Upper lobe of left lung (tissue), 6 donors: Measurements from ENCODE around the gene TTLL5. TPM values are rescaled to one million over a fixed set of nuclear protein-coding genes. Genes with fewer than 3 reads are reported as not detected.
"Not testable (repeated sequence)": the region's sequence is repeated elsewhere in the genome, so short reads cannot be mapped to it uniquely, and the experiment has no call there.

ENCODE experiments used
- ATAC-seq, 2 donors: fragments of 200-7000 bp; cut with Tn5 transposase; one replicate each; pipeline ENCODE4 v1.9.1; 2022; ENCODE audit warnings: mild to moderate bottlenecking in 2 of 2, moderate library complexity in 2 of 2; ENCODE audit not compliant: low FRiP score in 2 of 2
- DNase-seq, 2 donors: peaks; one replicate each; pipeline ENCODE4 v3.0.0-alpha.2; 2019 to 2020
- H3K27ac ChIP-seq, 4 donors: fragments of 200-600 bp; sonication (generic); one replicate each; pipeline ENCODE4 v1.5.1; 2016 to 2019
- H3K27me3 ChIP-seq, 4 donors: fragments of 200-600 bp; sonication (generic); one replicate each; pipeline ENCODE4 v1.5.1; 2017 to 2019
- H3K36me3 ChIP-seq, 4 donors: fragments of 200-600 bp; sonication (generic); one replicate each; pipeline ENCODE4 v1.5.1; 2016 to 2019
- H3K4me1 ChIP-seq, 4 donors: fragments of 200-600 bp; sonication (generic); one replicate each; pipeline ENCODE4 v1.5.1; 2018 to 2019
- H3K4me3 ChIP-seq, 4 donors: fragments of 200-600 bp; sonication (generic); one replicate each; pipeline ENCODE4 v1.5.1; 2017 to 2019; ENCODE audit warnings: mild to moderate bottlenecking in 2 of 4, moderate library complexity in 1 of 4
- H3K9me3 ChIP-seq, 4 donors: fragments of 200-600 bp; sonication (generic); one replicate each; pipeline ENCODE4 v1.5.1; 2018 to 2019
- EP300 ChIP-seq, 4 donors: sonication (generic); formaldehyde crosslinking; IDR thresholded peaks; one replicate each; pipeline ENCODE4 v1.5.1; 2017; ENCODE audit warnings: antibody characterized with exemption in 4 of 4, control low read depth in 2 of 4
- POLR2A ChIP-seq, 4 donors: fragments of 450-650 bp; IDR thresholded peaks; one replicate each; pipeline ENCODE4 v1.5.1; 2016 to 2017; ENCODE audit warnings: antibody characterized with exemption in 4 of 4, mild to moderate bottlenecking in 2 of 4
- POLR2AphosphoS5 ChIP-seq, 2 donors: sonication (generic); formaldehyde crosslinking; IDR thresholded peaks; one replicate each; pipeline ENCODE4 v1.5.1; 2017; ENCODE audit warnings: antibody characterized with exemption in 2 of 2
- WGBS, 2 donors: methylation state at CpG; one replicate each; pipeline ENCODE4 v1.1.5; 2017 to 2018; 5-methylcytosine and 5-hydroxymethylcytosine counted together
- total RNA-seq, 6 donors: library from RNA; depleted of rRNA in 4 of 6; stranded (reverse); fragments of >200 nt in 4 of 6; gene quantifications; one replicate each; pipeline versions ENCODE4 v1.1.0 to v1.2.1, GENCODE V29; 2016 to 2021
- TF ChIP-seq, protein P1 (sequence below), 6 experiments: fragments of 450-650 bp in 4 of 6; fragments of 200-600 bp in 2 of 6; sonication (generic) in 2 of 6; IDR thresholded peaks; one replicate each; pipeline ENCODE4 v1.5.1; 2016 to 2019; ENCODE audit warnings: antibody characterized with exemption in 6 of 6
- donor health status: DM: no; HTN: no; CAD: no; lungs with moderate emphysema.
- donor health status: DM: no; HTN: yes; CAD: no; lungs with severe emphysema.

Gene TTLL5
- total RNA-seq, 6 donors from 2014 or later = 24.5 to 85.9 (median 33.5) TPM

DNA sequence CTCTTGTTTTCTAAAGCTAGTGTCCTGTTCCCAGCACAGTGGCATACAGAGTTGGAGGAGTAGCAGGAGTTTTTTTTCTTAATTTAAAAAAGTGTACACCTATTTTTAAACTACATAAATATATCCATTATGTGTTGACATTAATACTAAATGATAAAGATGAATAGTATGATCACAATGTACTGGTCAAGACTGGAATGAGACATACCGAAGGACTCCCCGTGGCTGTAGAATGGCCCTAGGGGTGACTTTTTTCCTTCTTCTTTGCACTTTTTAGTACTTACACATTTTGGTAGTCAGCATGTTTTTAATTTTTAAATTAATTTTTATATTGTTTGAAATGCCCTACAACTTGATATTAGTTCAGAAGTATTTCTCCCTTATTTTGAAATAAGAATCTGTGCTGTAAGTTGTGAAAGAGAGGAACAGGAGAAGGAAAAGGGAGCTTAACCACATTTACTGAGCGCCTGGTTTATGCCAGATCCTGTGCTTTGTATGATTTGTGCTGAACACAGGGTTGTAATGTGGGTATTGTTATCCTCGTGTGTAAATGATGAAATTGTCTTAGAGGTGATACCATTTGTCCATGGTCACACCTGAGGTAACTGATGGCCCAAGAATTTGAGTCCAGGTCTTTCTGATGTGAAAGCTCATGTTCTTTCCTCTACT is 184.2 kb downstream of the TTLL5 start:
- Histone ChIP-seq H3K9me3 (no peaks in the 10 kb centered on the region), H3K4me1 (no peaks in the 10 kb centered on the region), H3K27ac (no peak overlapping the region), H3K36me3 (no peaks in the 10 kb centered on the region), H3K27me3 (no peaks in the 10 kb centered on the region), H3K4me3 (no peak overlapping the region)
- ATAC-seq = no peak
- DNase-seq = no peak
- TF ChIP-seq, protein P1, sequence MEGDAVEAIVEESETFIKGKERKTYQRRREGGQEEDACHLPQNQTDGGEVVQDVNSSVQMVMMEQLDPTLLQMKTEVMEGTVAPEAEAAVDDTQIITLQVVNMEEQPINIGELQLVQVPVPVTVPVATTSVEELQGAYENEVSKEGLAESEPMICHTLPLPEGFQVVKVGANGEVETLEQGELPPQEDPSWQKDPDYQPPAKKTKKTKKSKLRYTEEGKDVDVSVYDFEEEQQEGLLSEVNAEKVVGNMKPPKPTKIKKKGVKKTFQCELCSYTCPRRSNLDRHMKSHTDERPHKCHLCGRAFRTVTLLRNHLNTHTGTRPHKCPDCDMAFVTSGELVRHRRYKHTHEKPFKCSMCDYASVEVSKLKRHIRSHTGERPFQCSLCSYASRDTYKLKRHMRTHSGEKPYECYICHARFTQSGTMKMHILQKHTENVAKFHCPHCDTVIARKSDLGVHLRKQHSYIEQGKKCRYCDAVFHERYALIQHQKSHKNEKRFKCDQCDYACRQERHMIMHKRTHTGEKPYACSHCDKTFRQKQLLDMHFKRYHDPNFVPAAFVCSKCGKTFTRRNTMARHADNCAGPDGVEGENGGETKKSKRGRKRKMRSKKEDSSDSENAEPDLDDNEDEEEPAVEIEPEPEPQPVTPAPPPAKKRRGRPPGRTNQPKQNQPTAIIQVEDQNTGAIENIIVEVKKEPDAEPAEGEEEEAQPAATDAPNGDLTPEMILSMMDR (IDR thresholded peaks at IDR 0.05) = no peak
- no peak for TF ChIP-seq EP300 (IDR thresholded peaks at IDR 0.05)
- TF ChIP-seq POLR2AphosphoS5 (IDR thresholded peaks at IDR 0.05) = no peak
- TF ChIP-seq POLR2A (IDR thresholded peaks at IDR 0.05) = no peak
- 85 to 96% methylated on average over 4 of the region's 4 CpGs for WGBS, 2 donors

DNA sequence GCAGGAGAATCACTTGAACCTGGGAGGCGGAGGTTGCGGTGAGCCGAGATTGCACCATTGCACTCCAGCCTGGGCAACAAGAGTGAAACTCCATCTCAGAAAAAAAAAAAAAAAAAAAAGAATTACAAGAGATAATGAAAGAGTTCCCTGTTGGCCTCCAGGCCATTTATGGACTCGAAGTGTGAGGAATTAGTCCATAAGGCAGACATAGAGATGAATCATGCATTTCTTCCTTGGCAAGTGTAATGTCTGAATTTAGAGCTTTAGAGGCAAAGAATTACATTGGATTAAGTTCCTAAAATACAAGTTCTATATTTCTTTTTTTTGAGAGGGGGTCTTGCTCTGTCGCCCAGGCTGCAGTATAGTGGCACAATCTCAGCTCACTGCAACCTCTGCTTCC is 185.6 kb downstream of the TTLL5 start:
- 78 to 90% methylated on average over 5 of the region's 5 CpGs for WGBS, 2 donors
- DNase-seq, H3K4me1 ChIP-seq, H3K27me3 ChIP-seq, H3K9me3 ChIP-seq, H3K36me3 ChIP-seq, H3K27ac ChIP-seq, H3K4me3 ChIP-seq, ATAC-seq: not testable (repeated sequence)

GRCh38 chr14:75847584-75847983 is 186.5 kb downstream of the TTLL5 start:
- 90 to 93% methylated on average over 2 of the region's 2 CpGs for WGBS, 2 donors
- H3K27me3 ChIP-seq = no peaks in the 10 kb centered on the region
- TF ChIP-seq POLR2AphosphoS5 (IDR thresholded peaks at IDR 0.05) (no peak), EP300 (IDR thresholded peaks at IDR 0.05) (no peak)

DNA sequence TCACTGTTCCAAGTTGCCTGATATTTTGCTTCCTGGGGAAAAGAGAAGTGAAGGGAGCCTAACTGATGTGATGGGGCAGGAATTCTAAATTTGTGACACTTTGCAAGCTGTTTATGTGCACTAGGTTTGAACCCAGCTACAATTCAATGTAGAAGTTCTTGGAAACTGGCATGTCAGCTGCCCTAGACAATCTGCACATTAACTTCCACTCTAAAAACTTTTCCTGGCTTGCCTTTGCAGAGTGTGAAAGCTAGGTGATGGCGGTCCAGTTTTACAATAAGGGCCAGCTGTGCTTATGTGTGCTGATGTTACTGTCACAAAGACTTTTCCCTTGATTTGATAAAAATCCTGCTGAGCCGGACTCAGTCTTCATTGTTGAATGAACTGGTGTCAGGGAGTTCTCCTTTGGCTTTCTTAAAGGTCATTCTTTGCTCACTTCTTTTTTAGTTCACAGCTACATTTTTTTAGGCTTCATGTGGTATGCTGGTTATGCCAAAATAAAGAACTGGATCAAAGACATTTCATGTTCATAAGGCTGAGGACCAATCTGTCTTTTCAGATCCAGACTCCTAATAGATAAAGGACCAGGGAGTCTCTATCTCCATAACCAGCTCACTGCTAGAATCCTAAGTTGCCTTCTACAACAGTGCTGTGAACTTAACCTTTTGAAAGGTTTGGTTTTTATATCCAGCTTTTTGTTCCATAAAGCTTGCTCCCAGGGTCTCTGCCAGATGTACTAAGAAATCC is 187.3 kb downstream of the TTLL5 start:
- WGBS, 2 donors = 83 to 90% methylated on average over 2 of the region's 2 CpGs
- ATAC-seq (no peak), DNase-seq (no peak)
- TF ChIP-seq POLR2AphosphoS5 (IDR thresholded peaks at IDR 0.05) = no peak
- Histone ChIP-seq H3K36me3 (no peaks in the 10 kb centered on the region), H3K4me3 (no peak overlapping the region), H3K9me3 (no peaks in the 10 kb centered on the region), H3K27me3 (no peaks in the 10 kb centered on the region), H3K4me1 (no peaks in the 10 kb centered on the region), H3K27ac (no peak overlapping the region)

More at GRCh38 chr14:75847584-75847983, 186.5 kb downstream of the TTLL5 start:
- Histone ChIP-seq H3K27ac (no peak overlapping the region), H3K4me3 (no peak overlapping the region), H3K4me1 (no peaks in the 10 kb centered on the region), H3K36me3 (no peaks in the 10 kb centered on the region), H3K9me3 (no peaks in the 10 kb centered on the region)
- no peak for DNase-seq
- no peak for ATAC-seq

GRCh38 chr14:75849300-75849895 is 188.4 kb downstream of the TTLL5 start:
- no peak for DNase-seq
- Histone ChIP-seq H3K4me3 (no peak overlapping the region), H3K36me3 (no peaks in the 10 kb centered on the region), H3K27me3 (no peaks in the 10 kb centered on the region), H3K9me3 (no peaks in the 10 kb centered on the region), H3K27ac (no peak overlapping the region), H3K4me1 (no peaks in the 10 kb centered on the region)
- 85 to 99% methylated on average over 3 of the region's 3 CpGs for WGBS, 2 donors
- ATAC-seq = no peak
- no peak for TF ChIP-seq POLR2A (IDR thresholded peaks at IDR 0.05)
- no peak for TF ChIP-seq EP300 (IDR thresholded peaks at IDR 0.05)
- TF ChIP-seq, protein P1 (IDR thresholded peaks at IDR 0.05) = no peak
- no peak for TF ChIP-seq POLR2AphosphoS5 (IDR thresholded peaks at IDR 0.05)

- Histone ChIP-seq H3K27me3 (no peaks in the 10 kb centered on the region), H3K27ac (no peak overlapping the region), H3K9me3 (no peaks in the 10 kb centered on the region), H3K4me3 (no peak overlapping the region), H3K4me1 (no peaks in the 10 kb centered on the region), H3K36me3 (peaks cover 0 to 7% (median 0%) of the 10 kb centered on the region in 4 donors)
- TF ChIP-seq, protein P1 (IDR thresholded peaks at IDR 0.05) = no peak
- TF ChIP-seq EP300 (IDR thresholded peaks at IDR 0.05) (no peak), POLR2AphosphoS5 (IDR thresholded peaks at IDR 0.05) (no peak), POLR2A (IDR thresholded peaks at IDR 0.05) (no peak)
- no peak for DNase-seq
- ATAC-seq = no peak
- 94 to 98% methylated on average over 6 of the region's 6 CpGs for WGBS, 2 donors
Observed at GRCh38 chr14:75851574-75851866, 190.5 kb downstream of the TTLL5 start.
